ENCODE data around the gene SYTL5.

DNA sequence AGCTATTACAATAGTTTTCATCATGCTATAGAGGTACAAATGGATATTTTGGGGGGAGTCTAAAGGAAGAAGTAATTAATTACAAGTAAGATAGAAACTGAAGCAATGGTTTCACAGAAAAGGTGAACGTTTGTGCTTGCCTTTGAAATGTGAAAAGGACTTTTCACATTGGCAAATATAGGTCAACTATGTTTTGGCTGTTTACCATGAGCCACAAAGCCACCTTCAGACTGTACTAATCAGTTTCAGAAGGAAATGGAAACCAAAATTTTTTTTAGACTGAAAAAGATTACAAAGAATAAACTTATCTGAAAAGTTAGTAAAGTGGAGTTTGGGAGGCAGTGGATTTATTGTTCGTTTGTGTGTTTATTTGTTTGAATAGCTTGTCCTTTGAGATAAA lies 32.1 kb downstream of the SYTL5 start:
- TF ChIP-seq, protein P1, sequence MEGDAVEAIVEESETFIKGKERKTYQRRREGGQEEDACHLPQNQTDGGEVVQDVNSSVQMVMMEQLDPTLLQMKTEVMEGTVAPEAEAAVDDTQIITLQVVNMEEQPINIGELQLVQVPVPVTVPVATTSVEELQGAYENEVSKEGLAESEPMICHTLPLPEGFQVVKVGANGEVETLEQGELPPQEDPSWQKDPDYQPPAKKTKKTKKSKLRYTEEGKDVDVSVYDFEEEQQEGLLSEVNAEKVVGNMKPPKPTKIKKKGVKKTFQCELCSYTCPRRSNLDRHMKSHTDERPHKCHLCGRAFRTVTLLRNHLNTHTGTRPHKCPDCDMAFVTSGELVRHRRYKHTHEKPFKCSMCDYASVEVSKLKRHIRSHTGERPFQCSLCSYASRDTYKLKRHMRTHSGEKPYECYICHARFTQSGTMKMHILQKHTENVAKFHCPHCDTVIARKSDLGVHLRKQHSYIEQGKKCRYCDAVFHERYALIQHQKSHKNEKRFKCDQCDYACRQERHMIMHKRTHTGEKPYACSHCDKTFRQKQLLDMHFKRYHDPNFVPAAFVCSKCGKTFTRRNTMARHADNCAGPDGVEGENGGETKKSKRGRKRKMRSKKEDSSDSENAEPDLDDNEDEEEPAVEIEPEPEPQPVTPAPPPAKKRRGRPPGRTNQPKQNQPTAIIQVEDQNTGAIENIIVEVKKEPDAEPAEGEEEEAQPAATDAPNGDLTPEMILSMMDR (optimal IDR thresholded peaks at IDR 0.05 in 1 of 3, IDR thresholded peaks at IDR 0.05 in 1 of 3, conservative IDR thresholded peaks at IDR 0.05 in 1 of 3; ENCODE audit: extremely low read depth in 1 of 3, insufficient read depth in 2 of 3, low read length in 3 of 3), result no peak
- TF ChIP-seq EZH2 (IDR thresholded peaks at IDR 0.05; ENCODE audit: low read length), result no peak
